Astrocyte (in vitro differentiated cells and primary cell): Measurements from ENCODE around the gene ITGB2. TPM values are rescaled to one million over a fixed set of nuclear protein-coding genes. Genes with fewer than 3 reads are reported as not detected.

Experiments used
- DNase-seq: peaks from one replicate; pipeline ENCODE4 v3.0.0-alpha.2; 2010; ENCODE audit warnings: low read depth
- FAIRE-seq: peaks from 2 replicates; lab custom pipeline; 2011; peaks lifted over from hg19 to GRCh38; lab: Jason Lieb, UNC
- H2AFZ ChIP-seq: 2 replicates; pipeline ENCODE4 v1.6.0; 2012; ENCODE audit warnings: low read depth, low read length, inconsistent platforms
- H3K27ac ChIP-seq: 2 replicates; pipeline ENCODE4 v1.5.1; 2011; ENCODE audit warnings: low read depth, low read length, inconsistent platforms
- H3K27me3 ChIP-seq: 2 replicates; pipeline ENCODE4 v1.6.0; 2011; ENCODE audit warnings: low read length, inconsistent platforms; ENCODE audit not compliant: insufficient read depth
- H3K36me3 ChIP-seq: 2 replicates; pipeline ENCODE4 v1.5.1; 2011; ENCODE audit warnings: low read length, inconsistent platforms; ENCODE audit not compliant: insufficient read depth
- H3K4me1 ChIP-seq: 2 replicates; pipeline ENCODE4 v1.5.1; 2011; ENCODE audit warnings: low read length, inconsistent platforms; ENCODE audit not compliant: insufficient read depth
- H3K4me2 ChIP-seq: 2 replicates; pipeline ENCODE4 v1.6.0; 2012; ENCODE audit warnings: low read length, inconsistent platforms
- H3K4me3 ChIP-seq: 2 replicates; pipeline ENCODE4 v1.5.1; 2011; ENCODE audit warnings: low read depth, mild to moderate bottlenecking, low read length, inconsistent platforms; ENCODE audit not compliant: insufficient read depth
- H3K79me2 ChIP-seq: 2 replicates; pipeline ENCODE4 v1.6.0; 2012; ENCODE audit warnings: mild to moderate bottlenecking, low read length, inconsistent platforms; ENCODE audit not compliant: insufficient read depth
- H3K9ac ChIP-seq: 2 replicates; pipeline ENCODE4 v1.6.0; 2012; ENCODE audit warnings: mild to moderate bottlenecking, low read length, inconsistent platforms
- H3K9me3 ChIP-seq: 2 replicates; pipeline ENCODE4 v1.5.1; 2012; ENCODE audit warnings: low read depth, mild to moderate bottlenecking, low read length, inconsistent platforms; ENCODE audit not compliant: insufficient read depth
- H4K20me1 ChIP-seq: 2 replicates; pipeline ENCODE4 v1.6.0; 2012; ENCODE audit warnings: low read length, inconsistent platforms; ENCODE audit not compliant: insufficient read depth
- H3K27ac Mint-ChIP-seq: one replicate; pipeline ENCODE4 v1.8.0; 2021; ENCODE audit warnings: mild to moderate bottlenecking, mixed read lengths; ENCODE audit not compliant: unreplicated experiment
- H3K27me3 Mint-ChIP-seq: one replicate; pipeline ENCODE4 v1.8.0; 2021; ENCODE audit warnings: low read depth, mixed read lengths; ENCODE audit not compliant: unreplicated experiment
- H3K36me3 Mint-ChIP-seq: one replicate; pipeline ENCODE4 v1.8.0; 2021; ENCODE audit warnings: low read depth, mixed read lengths; ENCODE audit not compliant: unreplicated experiment
- H3K4me1 Mint-ChIP-seq: one replicate; pipeline ENCODE4 v1.8.0; 2021; ENCODE audit warnings: low read depth, mixed read lengths; ENCODE audit not compliant: unreplicated experiment
- H3K4me3 Mint-ChIP-seq: one replicate; pipeline ENCODE4 v1.8.0; 2021; ENCODE audit warnings: mild to moderate bottlenecking, moderate library complexity, mixed read lengths; ENCODE audit not compliant: unreplicated experiment
- H3K9me3 Mint-ChIP-seq: one replicate; pipeline ENCODE4 v1.8.0; 2021; ENCODE audit warnings: mild to moderate bottlenecking, mixed read lengths; ENCODE audit not compliant: unreplicated experiment
- CTCF ChIP-seq: IDR thresholded peaks from 2 replicates; pipeline ENCODE4 v1.5.1; 2011; ENCODE audit warnings: low read depth, mild to moderate bottlenecking, inconsistent platforms, low read length, moderate library complexity; ENCODE audit not compliant: insufficient read depth
- EZH2 ChIP-seq: IDR thresholded peaks from 2 replicates; pipeline ENCODE4 v1.6.1; 2012; ENCODE audit warnings: mild to moderate bottlenecking, low read length, inconsistent platforms; ENCODE audit not compliant: insufficient read depth
- total RNA-seq: library from RNA; stranded (reverse); gene quantifications from 2 replicates; pipeline ENCODE4 v1.2.1, GENCODE V29; 2021

Gene ITGB2
- total RNA-seq, 1 donor from 2014 or later = 0.61 TPM

GRCh38 chr21:44876849-44877575 lies 43.7 kb downstream of the ITGB2 start:
- H3K36me3 ChIP-seq = no peaks in the 10 kb centered on the region
- H3K4me3 ChIP-seq = no peak overlapping the region
- no peaks in the 10 kb centered on the region for H3K27me3 ChIP-seq
- H3K4me1 ChIP-seq = peaks cover 36% of the 10 kb centered on the region
- H3K9me3 ChIP-seq = no peaks in the 10 kb centered on the region
- peaks cover 11% of the 10 kb centered on the region for H3K27me3 Mint-ChIP-seq
- H3K4me2 ChIP-seq = no peak overlapping the region
- H3K4me3 Mint-ChIP-seq = no peak overlapping the region
- peaks cover 12% of the 10 kb centered on the region for H3K79me2 ChIP-seq
- no peak overlapping the region for H2AFZ ChIP-seq
- no peak overlapping the region for H3K27ac ChIP-seq
- peaks cover 2% of the 10 kb centered on the region for H3K36me3 Mint-ChIP-seq
- H3K9ac ChIP-seq = no peak overlapping the region
- no peak for FAIRE-seq
- TF ChIP-seq CTCF (no peak), EZH2 (no peak)
- no peak overlapping the region for H3K27ac Mint-ChIP-seq
- peaks cover 1% of the 10 kb centered on the region for H3K9me3 Mint-ChIP-seq
- peaks cover 11% of the 10 kb centered on the region for H4K20me1 ChIP-seq
- H3K4me1 Mint-ChIP-seq = peaks cover 15% of the 10 kb centered on the region
- DNase-seq = no peak

- peaks cover 2% of the 10 kb centered on the region for H3K36me3 Mint-ChIP-seq
- peaks cover 15% of the 10 kb centered on the region for H3K4me1 Mint-ChIP-seq
- H2AFZ ChIP-seq = no peak overlapping the region
- H3K27ac Mint-ChIP-seq = no peak overlapping the region
- H3K4me2 ChIP-seq = peak overlapping the region; percentile 88
- no peaks in the 10 kb centered on the region for H3K9me3 ChIP-seq
- peak overlapping the region; percentile 58 for H3K4me3 ChIP-seq
- H3K36me3 ChIP-seq = no peaks in the 10 kb centered on the region
- FAIRE-seq (no peak), DNase-seq (peak; percentile 26)
- H3K79me2 ChIP-seq = peaks cover 29% of the 10 kb centered on the region
- H3K27me3 ChIP-seq = no peaks in the 10 kb centered on the region
- H3K27ac ChIP-seq = no peak overlapping the region
- peak overlapping the region; percentile 74 for H3K9ac ChIP-seq
- no peak for TF ChIP-seq EZH2
- no peak for TF ChIP-seq CTCF
- H3K4me1 ChIP-seq = peaks cover 36% of the 10 kb centered on the region
- H3K27me3 Mint-ChIP-seq = peaks cover 10% of the 10 kb centered on the region
- peaks cover 28% of the 10 kb centered on the region for H4K20me1 ChIP-seq
- H3K4me3 Mint-ChIP-seq = no peak overlapping the region
- no peaks in the 10 kb centered on the region for H3K9me3 Mint-ChIP-seq
These were observed 45.4 kb downstream of the ITGB2 start for GRCh38 chr21:44875316-44875700.
